A549 treated with dexamethasone at 1 μM for 4 hours (cell line): ENCODE results near the gene BIRC5. TPM values are rescaled to one million over a fixed set of nuclear protein-coding genes. Genes with fewer than 3 reads are reported as not detected.

Experiments
- total RNA-seq: library from RNA; stranded (reverse); fragments of 200-300 nt; extraction: Qiagen RNA extraction; gene quantifications from 5 replicates; pipeline ENCODE4 v1.2.3, GENCODE V29; 2022

Gene BIRC5
- 94.4 to 106 TPM (median 104 TPM) in 5 replicates for total RNA-seq

GRCh38 chr17:78214016-78214705, at the start of gene BIRC5:
Gene BIRC5, plus strand, starts transcription at chr17:78214253. Its CDS starts 64 bp downstream, at chr17:78214317.

DNA sequence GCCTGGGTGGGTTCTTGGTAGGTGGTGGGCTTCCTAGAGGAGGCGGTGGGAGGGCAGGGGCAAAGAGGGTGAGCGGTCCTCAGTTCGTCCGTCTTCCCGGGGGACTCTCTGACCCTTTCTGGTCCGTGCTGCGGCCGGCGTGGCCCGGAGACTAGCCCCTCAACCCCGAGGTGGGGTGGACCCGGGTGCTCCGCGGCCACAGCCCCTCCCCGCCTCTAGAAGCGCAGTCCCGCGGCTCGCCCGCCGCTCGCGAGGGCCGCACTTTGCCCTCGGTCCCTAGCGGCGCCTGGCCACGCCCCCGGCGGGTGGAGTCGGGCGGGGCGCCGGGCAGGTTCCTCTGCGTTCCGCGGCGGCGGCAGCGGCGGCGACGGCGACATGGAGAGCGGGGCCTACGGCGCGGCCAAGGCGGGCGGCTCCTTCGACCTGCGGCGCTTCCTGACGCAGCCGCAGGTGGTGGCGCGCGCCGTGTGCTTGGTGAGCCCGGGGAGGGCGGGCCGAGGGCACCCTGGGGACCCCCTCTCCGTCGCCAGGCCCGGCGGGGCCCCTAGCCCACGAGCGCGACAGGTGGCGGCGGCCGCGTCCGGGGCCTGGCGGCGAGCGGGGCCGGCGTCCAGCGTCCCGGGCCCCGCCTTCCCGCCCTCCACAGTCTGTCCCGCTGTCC, 45.7 kb upstream of the BIRC5 start, which contains the start of gene SYNGR2:
TSS of gene SYNGR2 (plus strand) at position 340 of the 661 bp plus-strand sequence. CDS start at position 376, 36 bp downstream.

GRCh38 chr17:78186692-78187595, 27.1 kb upstream of the BIRC5 start, which contains the start of the genes AFMID and TK1:
Gene AFMID, plus strand, starts transcription at chr17:78187362. Its CDS starts 9 bp downstream, at chr17:78187371.
Gene TK1, minus strand, starts transcription at chr17:78187052. Its CDS starts 58 bp downstream, at chr17:78186994.

DNA sequence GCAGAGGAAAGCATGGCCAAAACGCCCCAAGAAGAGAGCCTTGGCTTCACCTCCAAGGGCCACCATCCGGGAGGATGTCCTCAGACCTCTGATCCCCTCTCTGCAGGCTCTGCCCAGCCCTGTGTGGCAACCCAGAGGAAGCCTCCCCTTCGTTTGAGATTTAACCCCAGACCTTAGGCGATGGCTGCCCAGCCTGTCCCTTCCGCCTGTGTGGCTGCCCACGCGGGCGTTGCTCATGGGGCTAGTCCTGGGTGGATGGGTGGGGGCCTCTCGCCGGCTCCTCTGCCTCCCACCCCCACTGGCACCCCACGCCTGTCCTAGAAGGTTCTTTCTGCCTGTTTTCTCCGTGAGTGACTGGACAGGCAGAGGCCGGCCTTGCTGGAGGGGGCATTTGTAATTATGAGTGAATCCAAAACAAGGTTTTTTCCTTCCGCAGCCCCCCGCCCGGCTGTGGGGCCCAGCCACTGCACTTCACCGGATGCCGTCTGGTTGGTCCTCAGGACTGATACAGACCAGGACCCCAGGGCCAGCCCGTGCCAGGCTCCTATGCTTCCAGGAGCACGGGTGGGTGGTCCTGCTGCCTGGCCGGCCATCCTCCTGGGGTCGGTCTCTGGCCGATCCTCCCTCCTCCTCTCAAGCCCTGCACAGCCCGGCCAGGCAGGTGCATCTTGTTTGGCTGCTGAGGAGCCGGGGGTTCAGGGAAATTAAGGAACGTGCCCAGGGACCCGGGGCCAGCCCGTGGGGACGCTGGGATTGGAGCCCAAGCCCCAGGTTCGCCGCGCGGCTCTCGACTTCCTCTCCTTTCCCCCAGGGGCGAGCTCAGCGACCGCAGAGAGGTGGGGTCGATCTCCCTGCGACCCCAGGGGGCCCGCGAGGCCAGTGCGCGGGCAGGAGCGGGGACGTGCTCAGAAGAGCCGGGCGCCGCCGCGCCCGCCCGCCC, 17.2 kb downstream of the BIRC5 start, which contains the start of gene TMEM235:
TSS of gene TMEM235 (plus strand) at position 636 of the 940 bp plus-strand sequence. CDS start 393 bp downstream, outside the sequence.

Other genes starting within 250 kb of the BIRC5 start
- gene TMC6, start 85.5 kb upstream of the BIRC5 start, total RNA-seq: 6.9 to 11.5 TPM (median 10.3 TPM) in 5 replicates
- gene TMC8, start 83.5 kb upstream of the BIRC5 start, total RNA-seq: 0.14 to 0.45 TPM (median 0.18 TPM) in 5 replicates
- gene C17orf99, start 67.9 kb upstream of the BIRC5 start, total RNA-seq: not detected in 5 replicates
- gene SYNGR2, start 45.7 kb upstream of the BIRC5 start, total RNA-seq: 114 to 204 TPM (median 178 TPM) in 5 replicates
- 193 to 278 TPM (median 209 TPM) in 5 replicates for gene TK1, start 27.2 kb upstream of the BIRC5 start, total RNA-seq
- 37.6 to 51.2 TPM (median 41.4 TPM) in 5 replicates for gene AFMID, start 26.9 kb upstream of the BIRC5 start, total RNA-seq
- gene TMEM235, start 17.4 kb downstream of the BIRC5 start, total RNA-seq: not detected in 5 replicates
- 24.9 to 33.0 TPM (median 30.6 TPM) in 5 replicates for gene SOCS3, start 145.8 kb downstream of the BIRC5 start, total RNA-seq
- 18.0 to 24.0 TPM (median 22.9 TPM) in 5 replicates for gene PGS1, start 164.4 kb downstream of the BIRC5 start, total RNA-seq